HFFc6 (cell line): Measurements from ENCODE around the gene KLHL33. TPM values are rescaled to one million over a fixed set of nuclear protein-coding genes. Genes with fewer than 3 reads are reported as not detected.

Source experiments
- DNase-seq: peaks from one replicate; pipeline ENCODE4 v3.0.0-alpha.2; 2018
- H3K27ac Mint-ChIP-seq: 2 replicates; pipeline ENCODE4 v1.8.0; 2020; ENCODE audit warnings: mild to moderate bottlenecking, mixed read lengths
- H3K27me3 Mint-ChIP-seq: 2 replicates; pipeline ENCODE4 v1.8.0; 2021; ENCODE audit warnings: mild to moderate bottlenecking, moderate library complexity, mixed read lengths; ENCODE audit not compliant: insufficient read depth
- H3K36me3 Mint-ChIP-seq: 2 replicates; pipeline ENCODE4 v1.8.0; 2021; ENCODE audit warnings: low read depth, mixed read lengths
- H3K4me1 Mint-ChIP-seq: 2 replicates; pipeline ENCODE4 v1.8.0; 2020; ENCODE audit warnings: low read depth, mixed read lengths
- H3K4me3 Mint-ChIP-seq: 2 replicates; pipeline ENCODE4 v1.8.0; 2020; ENCODE audit warnings: mild to moderate bottlenecking, moderate library complexity, mixed read lengths
- H3K9me3 Mint-ChIP-seq: 2 replicates; pipeline ENCODE4 v1.8.0; 2020; ENCODE audit warnings: mild to moderate bottlenecking, mixed read lengths
- total RNA-seq, 6 experiments: library from RNA; stranded (reverse); fragmentation: NEBNext Ultra II Directional; extraction: Animal tissue kit (Norgen Biotek cat#: 25700); gene quantifications; 2 replicates in 1 of 6; 3 replicates in 5 of 6; pipeline ENCODE4 v1.2.3, GENCODE V29; 2021
- TF ChIP-seq, protein P1 (sequence below): fragments of 200-600 bp; sonication (generic); IDR thresholded peaks from 2 replicates; pipeline ENCODE4 v1.5.0; 2021; ENCODE audit warnings: antibody characterized with exemption, mild to moderate bottlenecking

KLHL33 gene
- total RNA-seq, 6 experiments from 2014 or later = 0.05 TPM; not detected in 5

DNA sequence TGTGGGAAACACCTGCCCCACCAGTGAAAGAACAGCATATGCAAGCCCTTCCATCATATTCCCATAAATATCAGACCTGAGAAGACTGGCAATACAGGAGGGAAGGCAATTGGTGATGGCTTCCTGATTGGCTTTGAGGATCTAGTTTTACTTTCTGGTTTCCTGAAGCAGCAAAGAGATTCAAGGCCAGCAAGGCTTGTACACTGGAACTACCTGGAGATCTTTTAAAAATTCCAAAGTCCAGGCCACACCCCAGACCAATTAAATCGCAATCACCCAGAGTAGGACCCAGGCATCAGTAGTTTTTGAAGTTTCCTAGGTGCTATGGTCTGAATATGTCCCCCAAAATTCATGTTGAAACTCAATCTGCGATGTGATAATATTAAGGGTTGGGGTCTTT lies 19.7 kb downstream of the KLHL33 start:
- Mint-ChIP-seq H3K4me1 (peaks cover 32% of the 10 kb centered on the region), H3K27me3 (peaks cover 4% of the 10 kb centered on the region), H3K4me3 (no peak overlapping the region), H3K9me3 (no peaks in the 10 kb centered on the region), H3K36me3 (no peaks in the 10 kb centered on the region), H3K27ac (no peak overlapping the region)
- TF ChIP-seq, protein P1, sequence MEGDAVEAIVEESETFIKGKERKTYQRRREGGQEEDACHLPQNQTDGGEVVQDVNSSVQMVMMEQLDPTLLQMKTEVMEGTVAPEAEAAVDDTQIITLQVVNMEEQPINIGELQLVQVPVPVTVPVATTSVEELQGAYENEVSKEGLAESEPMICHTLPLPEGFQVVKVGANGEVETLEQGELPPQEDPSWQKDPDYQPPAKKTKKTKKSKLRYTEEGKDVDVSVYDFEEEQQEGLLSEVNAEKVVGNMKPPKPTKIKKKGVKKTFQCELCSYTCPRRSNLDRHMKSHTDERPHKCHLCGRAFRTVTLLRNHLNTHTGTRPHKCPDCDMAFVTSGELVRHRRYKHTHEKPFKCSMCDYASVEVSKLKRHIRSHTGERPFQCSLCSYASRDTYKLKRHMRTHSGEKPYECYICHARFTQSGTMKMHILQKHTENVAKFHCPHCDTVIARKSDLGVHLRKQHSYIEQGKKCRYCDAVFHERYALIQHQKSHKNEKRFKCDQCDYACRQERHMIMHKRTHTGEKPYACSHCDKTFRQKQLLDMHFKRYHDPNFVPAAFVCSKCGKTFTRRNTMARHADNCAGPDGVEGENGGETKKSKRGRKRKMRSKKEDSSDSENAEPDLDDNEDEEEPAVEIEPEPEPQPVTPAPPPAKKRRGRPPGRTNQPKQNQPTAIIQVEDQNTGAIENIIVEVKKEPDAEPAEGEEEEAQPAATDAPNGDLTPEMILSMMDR = no peak
- no peak for DNase-seq

DNA sequence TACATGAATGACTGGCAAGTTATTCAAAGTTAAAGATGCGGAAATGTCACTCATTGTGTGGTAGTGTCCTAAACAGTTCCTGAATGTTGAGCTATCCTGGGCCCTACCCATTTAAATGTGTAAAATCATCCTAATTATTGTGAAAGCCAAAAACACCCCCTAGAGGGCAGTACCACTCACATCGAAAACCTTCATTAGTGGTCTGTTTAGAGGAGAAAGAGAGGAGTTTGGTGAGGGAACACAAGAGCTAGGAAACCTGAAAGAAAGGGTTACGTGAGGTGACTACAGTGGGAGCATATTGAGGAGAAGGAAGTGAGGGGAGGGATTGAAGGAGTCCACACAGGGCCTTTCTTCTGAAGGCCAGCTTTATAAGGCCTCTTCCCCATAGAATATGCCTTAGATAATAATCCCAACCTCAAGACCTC lies 20.2 kb downstream of the KLHL33 start:
- H3K27ac Mint-ChIP-seq = no peak overlapping the region
- TF ChIP-seq, protein P1 = peak; percentile 83
- peaks cover 4% of the 10 kb centered on the region for H3K27me3 Mint-ChIP-seq
- H3K9me3 Mint-ChIP-seq = no peaks in the 10 kb centered on the region
- peak; percentile 53 for DNase-seq
- H3K4me3 Mint-ChIP-seq = no peak overlapping the region
- peaks cover 36% of the 10 kb centered on the region for H3K4me1 Mint-ChIP-seq
- H3K36me3 Mint-ChIP-seq = no peaks in the 10 kb centered on the region

DNA sequence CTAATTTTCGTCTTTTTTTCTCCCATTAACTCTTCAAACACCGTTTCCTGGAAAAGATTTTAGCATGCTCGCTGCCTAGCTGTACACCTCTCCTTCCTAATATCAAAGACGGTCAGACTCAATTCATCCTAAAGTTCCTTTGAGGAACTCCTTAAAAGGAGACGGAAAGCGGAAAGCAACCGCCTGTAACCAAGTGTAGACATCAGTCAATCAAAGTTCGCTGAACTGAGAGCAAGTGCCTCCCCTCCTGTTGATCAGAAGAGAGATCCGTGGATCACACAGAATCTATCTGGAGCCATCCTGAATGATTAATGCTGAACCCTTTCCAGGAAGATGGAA lies 22.3 kb downstream of the KLHL33 start:
- DNase-seq = no peak

DNA sequence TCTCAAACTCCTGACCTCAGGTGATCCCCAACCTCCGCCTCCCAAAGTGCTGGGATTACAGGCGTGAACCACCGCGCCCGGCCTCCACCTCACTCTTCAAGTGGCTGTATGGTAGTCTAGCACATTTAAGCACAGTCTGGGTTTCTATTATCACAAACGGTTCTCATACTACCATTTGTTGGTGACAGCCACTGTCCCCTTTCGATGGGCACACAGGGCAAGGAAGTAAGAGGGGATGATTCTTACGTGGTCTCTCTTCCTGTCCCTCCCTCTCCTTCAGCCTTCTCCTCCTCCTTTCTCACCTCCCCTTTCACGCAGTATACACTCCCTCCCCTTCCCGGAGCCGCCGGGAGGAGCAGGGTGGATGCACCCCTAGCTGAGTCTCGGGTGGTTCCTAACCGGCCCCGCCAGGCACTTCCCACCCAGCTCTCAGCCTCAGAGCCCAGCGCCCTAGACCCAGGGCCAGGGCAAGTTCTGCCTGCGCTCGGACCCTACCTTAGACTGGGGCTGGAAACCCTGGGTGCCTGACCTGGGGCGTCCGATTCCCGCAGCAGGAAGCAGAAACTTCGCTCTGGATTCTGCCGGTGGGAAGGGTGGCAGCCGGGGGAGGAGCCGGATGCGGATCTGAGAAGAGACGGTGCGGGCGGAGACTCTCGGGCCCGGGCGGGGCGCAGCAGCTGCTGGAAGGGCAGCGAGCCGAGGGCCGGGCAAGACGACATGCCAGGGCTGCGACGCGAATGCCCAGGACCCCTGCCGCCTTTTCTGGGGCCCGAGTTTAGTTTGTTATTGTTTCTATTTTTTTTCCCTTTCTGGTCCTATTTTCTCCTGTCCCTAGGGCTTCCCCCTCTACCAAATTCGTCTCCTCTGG lies 22.9 kb downstream of the KLHL33 start, which contains the start of gene TEP1:
Gene TEP1 (minus strand): TSS at position 626 of the 868 bp plus-strand sequence. CDS start 5,062 bp downstream, outside the sequence.
- DNase-seq = peak; percentile 80
- Mint-ChIP-seq H3K4me3 (peak within 1 kb of the TSS; percentile 95), H3K9me3 (no peaks in the 10 kb centered on the region), H3K36me3 (peaks cover 2% of the 10 kb centered on the region; the same call in 1 of the 2 replicates), H3K4me1 (peaks cover 57% of the 10 kb centered on the region), H3K27me3 (peaks cover 4% of the 10 kb centered on the region), H3K27ac (peak within 1 kb of the TSS; percentile 92)
- TF ChIP-seq, protein P1 = no peak

More for the DNA sequence above, 22.3 kb downstream of the KLHL33 start:
- no peaks in the 10 kb centered on the region for H3K36me3 Mint-ChIP-seq
- no peaks in the 10 kb centered on the region for H3K9me3 Mint-ChIP-seq
- H3K4me1 Mint-ChIP-seq = peaks cover 52% of the 10 kb centered on the region
- H3K27me3 Mint-ChIP-seq = peaks cover 4% of the 10 kb centered on the region
- H3K27ac Mint-ChIP-seq = peak overlapping the region; percentile 92
- H3K4me3 Mint-ChIP-seq = peak overlapping the region; percentile 95
- TF ChIP-seq, protein P1 = no peak

DNA sequence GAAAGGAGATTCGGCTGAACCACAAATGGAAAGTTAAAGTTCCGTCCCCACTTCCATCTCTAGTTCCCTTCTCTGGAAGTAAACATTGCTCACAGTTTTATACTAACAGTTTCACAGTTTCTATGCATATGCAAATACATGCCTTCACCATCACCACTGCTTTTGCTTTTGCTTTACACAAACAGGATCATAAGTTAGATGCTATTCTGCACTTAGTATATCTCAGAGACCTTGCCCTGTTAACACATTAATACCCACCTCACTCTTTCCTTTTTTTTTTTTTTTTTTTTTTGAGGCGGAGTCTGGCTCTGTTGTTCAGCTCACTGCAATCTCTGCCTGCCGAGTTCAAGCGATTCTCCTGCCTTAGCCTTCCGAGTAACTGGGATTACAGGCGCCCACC lies 23.6 kb downstream of the KLHL33 start:
- Mint-ChIP-seq H3K4me1 (peaks cover 58% of the 10 kb centered on the region), H3K9me3 (no peaks in the 10 kb centered on the region), H3K27ac (peak overlapping the region; percentile 92), H3K36me3 (peaks cover 5% of the 10 kb centered on the region; the same call in 1 of the 2 replicates), H3K4me3 (peak overlapping the region; percentile 95), H3K27me3 (peaks cover 4% of the 10 kb centered on the region)
- TF ChIP-seq, protein P1 = no peak
- no peak for DNase-seq
